ENCODE measurements around the gene RIT2. TPM values are rescaled to one million over a fixed set of nuclear protein-coding genes. Genes with fewer than 3 reads are reported as not detected.

The RIT2 gene
- total and polyA plus RNA-seq, 2 of the 4 experiments (the other 2 are of a cell fraction) = not detected

DNA sequence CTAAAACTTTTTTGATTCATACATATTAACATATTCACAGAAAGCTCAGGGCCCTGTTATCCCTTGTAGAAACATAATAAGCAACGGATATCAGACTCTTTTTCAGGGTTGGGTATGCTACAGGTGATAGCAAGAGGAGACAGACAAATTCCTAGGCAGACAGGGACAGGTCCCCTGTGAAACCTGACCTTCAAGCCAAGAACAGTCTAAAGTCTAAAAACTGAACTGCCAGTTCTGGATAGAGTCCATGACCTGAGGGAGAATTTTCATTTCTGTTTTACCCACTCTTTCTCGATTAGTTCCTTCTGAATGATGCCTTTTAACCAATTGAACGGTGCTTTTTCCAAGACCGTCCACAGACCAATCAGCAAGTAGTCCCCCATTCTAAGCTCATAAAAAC lies 54.2 kb downstream of the RIT2 start:
- no peak overlapping the region for H2AK5ac ChIP-seq (ENCODE audit: low read depth, low read length)
- WGBS, 2 experiments (ENCODE audit: extremely low coverage in 2 of 2, insufficient read length in 1 of 2) = no CpG with 5 or more reads among the region's 4 CpGs
- dilution Hi-C loops (cut with HindIII; ENCODE audit: low sequenced_read_pairs, unreplicated experiment) = no loop called here

More for the DNA sequence above, 54.2 kb downstream of the RIT2 start:
- H3K4me1 ChIP-seq (ENCODE audit: control insufficient read depth, insufficient read depth, low read length) = no peaks in the 10 kb centered on the region
- ChIA-PET POLR2A (ENCODE audit: unreplicated experiment) (no interaction called here), CTCF (interaction anchor here (0.7 kb wide), 1 partner anchor 715 kb away, joined by 3 read pairs; no protein-coding TSS in a partner anchor)
- H3K23ac ChIP-seq (ENCODE audit: low read depth, low read length) = no peak overlapping the region
- no peak for TF ChIP-seq BHLHE40 (IDR thresholded peaks at IDR 0.05; ENCODE audit: low read depth, low read length)
- TF ChIP-seq MAFK (IDR thresholded peaks at IDR 0.05; ENCODE audit: low read depth, low read length) = no peak
- no peak for TF ChIP-seq MAZ (IDR thresholded peaks at IDR 0.05; ENCODE audit: borderline replicate concordance, low read depth, low read length)
- TF ChIP-seq SMC3 (IDR thresholded peaks at IDR 0.05; ENCODE audit: low read depth, low read length) = no peak
- TF ChIP-seq, protein P1, sequence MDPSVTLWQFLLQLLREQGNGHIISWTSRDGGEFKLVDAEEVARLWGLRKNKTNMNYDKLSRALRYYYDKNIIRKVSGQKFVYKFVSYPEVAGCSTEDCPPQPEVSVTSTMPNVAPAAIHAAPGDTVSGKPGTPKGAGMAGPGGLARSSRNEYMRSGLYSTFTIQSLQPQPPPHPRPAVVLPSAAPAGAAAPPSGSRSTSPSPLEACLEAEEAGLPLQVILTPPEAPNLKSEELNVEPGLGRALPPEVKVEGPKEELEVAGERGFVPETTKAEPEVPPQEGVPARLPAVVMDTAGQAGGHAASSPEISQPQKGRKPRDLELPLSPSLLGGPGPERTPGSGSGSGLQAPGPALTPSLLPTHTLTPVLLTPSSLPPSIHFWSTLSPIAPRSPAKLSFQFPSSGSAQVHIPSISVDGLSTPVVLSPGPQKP (IDR thresholded peaks at IDR 0.05; ENCODE audit: borderline replicate concordance, low read depth, low read length) = no peak
- no peak for TF ChIP-seq RFX5 (IDR thresholded peaks at IDR 0.05; ENCODE audit: low read depth, low read length)
- no peak for TF ChIP-seq NFE2L2 (IDR thresholded peaks at IDR 0.05; ENCODE audit: low read depth, low read length)
- H3K27ac ChIP-seq (ENCODE audit: insufficient read depth, low read length) = no peak overlapping the region
- no peaks in the 10 kb centered on the region for H3K9me1 ChIP-seq (ENCODE audit: insufficient read depth, low read length)
- ATAC-seq (ENCODE audit: low read depth) (no peak), DNase-seq (no peak)
- no peak overlapping the region for H2AFZ ChIP-seq (replicated peaks; ENCODE audit: low read length, poor library complexity)
- no peaks in the 10 kb centered on the region for H3K79me1 ChIP-seq (ENCODE audit: low read depth in 1 of 2, low read length in 2 of 2)
- no peaks in the 10 kb centered on the region for H4K20me1 ChIP-seq (ENCODE audit: insufficient read depth, low read length)
- H3K18ac ChIP-seq (ENCODE audit: low read depth, low read length) = no peak overlapping the region
- no peak overlapping the region for H3K4me2 ChIP-seq (ENCODE audit: low read depth, low read length)
- H3K9ac ChIP-seq (ENCODE audit: low read depth, low read length) = no peak overlapping the region
- H3K27me3 ChIP-seq (ENCODE audit: control insufficient read depth, insufficient read depth, low read length) = no peaks in the 10 kb centered on the region
- H4K5ac ChIP-seq (ENCODE audit: low read depth, low read length) = no peak overlapping the region
- H4K91ac ChIP-seq (ENCODE audit: insufficient read depth, low read depth, low read length) = no peak overlapping the region
- in situ Hi-C loops (cut with MboI; ENCODE audit: low sequenced_read_pairs) = no loop called here
- H2AK9ac ChIP-seq (replicated peaks; ENCODE audit: low read depth, low read length, poor library complexity) = no peak overlapping the region
- no peak overlapping the region for H2BK20ac ChIP-seq (ENCODE audit: low read depth, low read length)
- no peak overlapping the region for H3K4ac ChIP-seq (ENCODE audit: low read depth, low read length)
- intact Hi-C loops (cut with micrococcal nuclease) = no loop called here
- BruUV-seq (replicated peaks) = no TSS peak
- no peak overlapping the region for H3K14ac ChIP-seq (replicated peaks; ENCODE audit: low read depth, low read length)
- no peak overlapping the region for H2BK15ac ChIP-seq (ENCODE audit: low read depth, low read length)
- no peak overlapping the region for H4K8ac ChIP-seq (ENCODE audit: low read depth in 2 of 2, low read length in 2 of 2)
- no peak overlapping the region for H2BK5ac ChIP-seq (ENCODE audit: low read depth, low read length, poor library complexity, severe bottlenecking)
- H3K4me3 ChIP-seq (ENCODE audit: insufficient read depth, low read depth, low read length) = no peak overlapping the region
- H3K56ac ChIP-seq (ENCODE audit: extremely low read depth, insufficient read depth, low read length) = no peak overlapping the region
- H3K36me3 ChIP-seq (ENCODE audit: control insufficient read depth, insufficient read depth, low read length) = no peaks in the 10 kb centered on the region
- H3K9me3 ChIP-seq (ENCODE audit: control insufficient read depth, insufficient read depth, low read length) = no peaks in the 10 kb centered on the region; the same call in 1 of the 2 replicates
- H2BK120ac ChIP-seq (ENCODE audit: low read depth, low read length) = no peak overlapping the region
